Activated CD8-positive, alpha-beta memory T cell treated with anti-CD3 and anti-CD28 coated beads, Interleukin-2, amount 10 ng/mL, durations not matched to agents 7 days and 5 days (primary cell): ENCODE measurements around the gene SYCP1. TPM values are rescaled to one million over a fixed set of nuclear protein-coding genes. Genes with fewer than 3 reads are reported as not detected.

ENCODE experiments used
- ATAC-seq: fragments of 150-1000 bp; cut with Tn5 transposase; one replicate; pipeline ENCODE4 v1.10.0; 2021; ENCODE audit warnings: moderate library complexity
- CTCF ChIA-PET: fragments of 350-600 bp; sonication (Branson Sonifier 250); formaldehyde crosslinking; loops from one replicate; lab custom pipeline; 2021; ENCODE audit warnings: antibody characterized with exemption; lab: Charles Lee
- DNase-seq: peaks from one replicate; pipeline ENCODE4 v3.0.0-alpha.2; 2020
- H3K27ac Mint-ChIP-seq: one replicate; pipeline ENCODE4 v1.8.0; 2021; ENCODE audit warnings: mild to moderate bottlenecking, mixed read lengths
- H3K27me3 Mint-ChIP-seq: one replicate; pipeline ENCODE4 v1.8.0; 2021; ENCODE audit warnings: mixed read lengths
- H3K36me3 Mint-ChIP-seq: one replicate; pipeline ENCODE4 v1.8.0; 2021; ENCODE audit warnings: mild to moderate bottlenecking, mixed read lengths
- H3K4me1 Mint-ChIP-seq: one replicate; pipeline ENCODE4 v1.8.0; 2021; ENCODE audit warnings: mixed read lengths
- H3K4me3 Mint-ChIP-seq: one replicate; pipeline ENCODE4 v1.8.0; 2021; ENCODE audit warnings: mild to moderate bottlenecking, moderate library complexity, mixed read lengths
- H3K9me3 Mint-ChIP-seq: one replicate; pipeline ENCODE4 v1.8.0; 2022; ENCODE audit warnings: low read depth, mixed read lengths
- total RNA-seq, 2 experiments: library from RNA; stranded (reverse); gene quantifications; one replicate each; pipeline ENCODE4 v1.2.3, GENCODE V29; 2021

Gene SYCP1
- total RNA-seq, 2 experiments from 2014 or later: not detected

GRCh38 chr1:115041654-115042053 is 187.0 kb downstream of the SYCP1 start:
- Mint-ChIP-seq H3K9me3 (peaks cover 3% of the 10 kb centered on the region), H3K27ac (no peak overlapping the region), H3K27me3 (no peaks in the 10 kb centered on the region), H3K36me3 (peaks cover 4% of the 10 kb centered on the region), H3K4me1 (no peaks in the 10 kb centered on the region), H3K4me3 (no peak overlapping the region)
- ATAC-seq: no peak
- CTCF ChIA-PET: interaction anchor here (3.3 kb wide), 1 partner anchor 11 kb away, joined by 13 read pairs; no protein-coding TSS in a partner anchor
- no peak for DNase-seq

Other genes starting within 250 kb of the SYCP1 start
- gene DENND2C, start 184.8 kb upstream of the SYCP1 start, total RNA-seq: under 1 TPM; 0.29 to 0.35 TPM
- gene AMPD1, start 159.3 kb upstream of the SYCP1 start, total RNA-seq: not detected
- gene NRAS, start 138.1 kb upstream of the SYCP1 start, total RNA-seq: 10 to 100 TPM; 39.7 to 58.7 TPM
- gene CSDE1, start 96.9 kb upstream of the SYCP1 start, total RNA-seq: 100 to 1,000 TPM; 331 to 410 TPM
- gene SIKE1, start 74.2 kb upstream of the SYCP1 start, total RNA-seq: 10 to 100 TPM; 62.7 to 71.0 TPM
- gene TSHB, start 175.0 kb downstream of the SYCP1 start, total RNA-seq: not detected
- gene TSPAN2, start 234.6 kb downstream of the SYCP1 start, total RNA-seq: 1 to 10 TPM; 1.2 to 2.3 TPM